Measurements from ENCODE around the gene PADI4. TPM values are rescaled to one million over a fixed set of nuclear protein-coding genes. Genes with fewer than 3 reads are reported as not detected.

The PADI4 gene
- total and polyA plus RNA-seq, 2 of the 8 experiments (the other 6 are each of a cell fraction or from before 2014, with no cell fraction given) = 0.29 TPM; not detected in 1

DNA sequence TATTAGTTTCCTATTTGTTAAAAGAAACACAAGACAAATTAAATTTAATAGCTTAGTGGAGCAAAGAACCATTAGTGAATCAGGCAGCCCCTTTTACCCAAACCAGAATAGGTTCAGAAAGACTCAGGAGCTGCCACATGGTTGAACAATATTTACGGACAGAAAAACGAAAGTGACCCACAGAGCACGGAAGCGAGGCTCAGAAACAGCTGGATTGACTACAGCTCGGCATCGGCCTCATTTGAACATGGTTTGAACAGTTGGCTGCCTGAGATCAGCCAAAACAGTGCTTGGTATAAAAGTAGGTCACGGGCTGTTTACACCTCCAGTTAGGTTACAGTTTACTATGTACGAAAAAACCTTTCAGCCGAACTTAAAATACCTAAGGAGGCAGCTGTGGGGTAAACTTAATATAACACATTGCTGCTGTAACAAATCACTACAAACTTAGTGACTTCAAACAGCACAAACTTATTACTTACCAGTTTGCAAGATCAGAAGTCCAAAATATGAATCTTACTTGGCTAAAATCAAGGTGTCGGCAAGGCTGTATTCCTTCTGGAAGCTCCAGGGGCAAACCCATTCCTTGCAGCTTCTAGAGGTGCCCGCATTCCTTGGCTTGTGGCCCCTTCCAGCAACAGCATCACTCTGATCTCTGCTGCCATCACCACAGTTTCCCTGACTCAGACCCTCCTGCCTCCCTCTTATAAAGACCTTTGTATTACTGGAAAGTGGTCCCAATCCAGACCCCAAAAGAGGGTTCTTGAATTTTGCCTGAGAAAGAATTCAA, 11.8 kb downstream of the PADI4 start:
- no peaks in the 10 kb centered on the region for H3K23me2 ChIP-seq (ENCODE audit: low read depth, low read length)
- FAIRE-seq (no peak), DNase-seq (ENCODE audit: low read depth in 1 of 2, low spot score in 2 of 2) (no peak)
- H3K23ac ChIP-seq (ENCODE audit: insufficient read length) = no peak overlapping the region
- H3K9me3 ChIP-seq (ENCODE audit: insufficient read depth in 2 of 2, low read depth in 1 of 2, low read length in 1 of 2) = 0 out of 4 replicates have a peak, but pooled peaks cover 0 to 3% of the 10 kb centered on the region in 2 experiments
- H3K79me2 ChIP-seq (ENCODE audit: control insufficient read depth in 1 of 2, insufficient read depth in 2 of 2, low read length in 2 of 2) = no peaks in the 10 kb centered on the region
- no peak overlapping the region for H3K4me2 ChIP-seq (ENCODE audit: insufficient read depth in 1 of 2, low read depth in 2 of 2, low read length in 2 of 2)
- no peak overlapping the region for H2BK12ac ChIP-seq (ENCODE audit: low read depth, low read length)
- H4K20me1 ChIP-seq (replicated peaks in 1 of 2; ENCODE audit: control insufficient read depth in 1 of 2, insufficient read depth in 2 of 2, low read length in 2 of 2) = no peaks in the 10 kb centered on the region
- H3K4me1 ChIP-seq (replicated peaks in 1 of 4; ENCODE audit: control insufficient read depth in 3 of 4, insufficient read depth in 4 of 4, low read length in 3 of 4) = peaks cover 0 to 15% (median 8%) of the 10 kb centered on the region in 4 experiments; a peak in 5 of 7 replicates
- no peak overlapping the region for H2BK5ac ChIP-seq (ENCODE audit: low read depth, low read length)
- 92% methylated on average over 11 of the region's 11 CpGs; no CpG with 5 or more reads in 1 of the 2 experiments for WGBS, 2 experiments (ENCODE audit: extremely low coverage in 1 of 2, insufficient coverage in 1 of 2, insufficient read length in 1 of 2, insufficient replicate concordance in 2 of 2, low coverage in 1 of 2, low lambda C conversion rate in 2 of 2, missing lambda C conversion rate in 1 of 2)
- ChIA-PET POLR2A (ENCODE audit: partially characterized antibody) (no interaction called here), CTCF (ENCODE audit: partially characterized antibody) (no interaction called here)
- H3K4ac ChIP-seq (replicated peaks; ENCODE audit: insufficient read length, low read depth, low read length) = no peak overlapping the region
- H4K8ac ChIP-seq (ENCODE audit: extremely low read depth, insufficient read depth, low read length) = no peak overlapping the region
- H3K14ac ChIP-seq (ENCODE audit: insufficient read length) = no peak overlapping the region
- H3K4me3 ChIP-seq (ENCODE audit: extremely low read depth in 1 of 4, insufficient read depth in 2 of 4, low read depth in 3 of 4, low read length in 4 of 4) = no peak overlapping the region
- H4K5ac ChIP-seq (ENCODE audit: insufficient read length, low read depth, low read length) = no peak overlapping the region
- H2BK120ac ChIP-seq (replicated peaks; ENCODE audit: low read depth, low read length) = no peak overlapping the region
- H3K27me3 ChIP-seq (replicated peaks in 1 of 4; ENCODE audit: control insufficient read depth in 3 of 4, extremely low read depth in 1 of 4, insufficient read depth in 3 of 4, low read length in 3 of 4) = no peaks in the 10 kb centered on the region
- no peak overlapping the region for H4K91ac ChIP-seq (replicated peaks; ENCODE audit: insufficient read length, low read length)
- no peaks in the 10 kb centered on the region for H3K36me3 ChIP-seq (ENCODE audit: control insufficient read depth in 2 of 4, insufficient read depth in 4 of 4, low read length in 3 of 4)
- H2BK15ac ChIP-seq (ENCODE audit: low read length) = no peak overlapping the region
- no peak overlapping the region for H3K9ac ChIP-seq (replicated peaks in 1 of 4; ENCODE audit: extremely low read depth in 1 of 4, low read depth in 3 of 4, low read length in 3 of 4)
- no peak overlapping the region for H2AFZ ChIP-seq (ENCODE audit: low read length)
- H3K27ac ChIP-seq (ENCODE audit: low read depth, low read length) = no peak overlapping the region
- H2BK20ac ChIP-seq (ENCODE audit: low read length) = no peak overlapping the region
- H3K56ac ChIP-seq (replicated peaks; ENCODE audit: insufficient read length, low read depth, low read length) = no peak overlapping the region
- no peaks in the 10 kb centered on the region for H3K79me1 ChIP-seq (ENCODE audit: low read depth, low read length)
- H2AK5ac ChIP-seq (ENCODE audit: low read depth, low read length) = no peak overlapping the region
- no peak overlapping the region for H3K18ac ChIP-seq (ENCODE audit: extremely low read depth, low read length)
- TF ChIP-seq CTBP2 (IDR thresholded peaks at IDR 0.05; ENCODE audit: borderline replicate concordance, insufficient read depth, insufficient read length, low read length) = no peak
- no peak for TF ChIP-seq POU5F1 (IDR thresholded peaks at IDR 0.05; ENCODE audit: low read depth, low read length)
- no peak for TF ChIP-seq TCF12 (IDR thresholded peaks at IDR 0.05; ENCODE audit: low read depth, low read length)
- TF ChIP-seq BRCA1 (IDR thresholded peaks at IDR 0.05; ENCODE audit: low read depth, low read length) = no peak
- TF ChIP-seq RFX5 (IDR thresholded peaks at IDR 0.05; ENCODE audit: borderline replicate concordance, low read depth, low read length) = no peak
- no peak for TF ChIP-seq CREB1 (IDR thresholded peaks at IDR 0.05)
- TF ChIP-seq HDAC6 (IDR thresholded peaks at IDR 0.05; ENCODE audit: low read depth, low read length) = no peak
- TF ChIP-seq RBBP5 (IDR thresholded peaks at IDR 0.05; ENCODE audit: borderline replicate concordance, low read depth, low read length) = no peak
- TF ChIP-seq NANOG (IDR thresholded peaks at IDR 0.05; ENCODE audit: insufficient read depth, low read depth, low read length, poor library complexity, severe bottlenecking) = no peak
- no peak for TF ChIP-seq MAFK (IDR thresholded peaks at IDR 0.05; ENCODE audit: low read depth, low read length)
- no peak for TF ChIP-seq SRF (IDR thresholded peaks at IDR 0.05; ENCODE audit: low read depth, low read length)

Data from H1 (cell line).